CD14-positive monocyte (primary cell): Measurements from ENCODE around the gene SIK2. TPM values are rescaled to one million over a fixed set of nuclear protein-coding genes. Genes with fewer than 3 reads are reported as not detected.

Experiments used
- DNase-seq, 3 donors: peaks; one replicate each; pipeline ENCODE4 v3.0.0-alpha.2; 2011 to 2022
- H2AFZ ChIP-seq: 2 replicates; pipeline ENCODE4 v1.6.0; 2012; ENCODE audit warnings: mild to moderate bottlenecking, low read depth, low read length, inconsistent platforms; ENCODE audit not compliant: insufficient read depth, poor library complexity, severe bottlenecking
- H3K27ac ChIP-seq, 2 donors: 1 replicate in 1 of 2; 2 replicates in 1 of 2; pipeline ENCODE4 v1.5.1; 2012 to 2013; ENCODE audit warnings: low read length in 2 of 2, control low read depth in 1 of 2, inconsistent platforms in 1 of 2, low read depth in 1 of 2, mild to moderate bottlenecking in 1 of 2
- H3K27me3 ChIP-seq, 2 donors: one replicate each; pipeline versions ENCODE4 v1.6.0 to v1.6.1; 2011 to 2013; ENCODE audit warnings: low read length in 2 of 2; ENCODE audit not compliant: control insufficient read depth in 2 of 2, insufficient read depth in 2 of 2
- H3K36me3 ChIP-seq, 2 donors: replicated peaks in 1 of 2; 1 replicate in 1 of 2; 2 replicates in 1 of 2; pipeline versions ENCODE4 v1.5.1 to v1.6.1; 2012 to 2013; ENCODE audit warnings: low read length in 2 of 2, control low read depth in 1 of 2, inconsistent platforms in 1 of 2, mild to moderate bottlenecking in 1 of 2; ENCODE audit not compliant: insufficient read depth in 2 of 2, control insufficient read depth in 1 of 2
- H3K4me1 ChIP-seq, 2 donors: 1 replicate in 1 of 2; 2 replicates in 1 of 2; pipeline versions ENCODE4 v1.5.1 to v1.6.1; 2012 to 2013; ENCODE audit warnings: low read length in 2 of 2, control low read depth in 1 of 2, inconsistent platforms in 1 of 2, mild to moderate bottlenecking in 1 of 2, moderate library complexity in 1 of 2; ENCODE audit not compliant: insufficient read depth in 2 of 2, control insufficient read depth in 1 of 2
- H3K4me2 ChIP-seq: replicated peaks from 2 replicates; pipeline ENCODE3; 2012; ENCODE audit warnings: low read length, moderate library complexity, mild to moderate bottlenecking; ENCODE audit not compliant: poor library complexity, severe bottlenecking; ENCODE audit errors: extremely low read depth
- H3K4me3 ChIP-seq, 3 experiments: fragments of 200-600 bp in 1 of 3; sonication (generic) in 1 of 3; replicated peaks in 1 of 3; 1 replicate in 2 of 3; 2 replicates in 1 of 3; pipeline ENCODE4 v1.5.1; 2011 to 2013; ENCODE audit warnings: low read length in 3 of 3, mild to moderate bottlenecking in 3 of 3, control low read depth in 2 of 3, low read depth in 2 of 3, inconsistent platforms in 1 of 3, moderate library complexity in 1 of 3
- H3K79me2 ChIP-seq: 2 replicates; pipeline ENCODE4 v1.6.0; 2012; ENCODE audit warnings: mild to moderate bottlenecking, control low read depth, inconsistent platforms, low read length, moderate library complexity; ENCODE audit not compliant: insufficient read depth
- H3K9ac ChIP-seq: 2 replicates; pipeline ENCODE4 v1.6.0; 2017; ENCODE audit warnings: low read length, mild to moderate bottlenecking; ENCODE audit not compliant: insufficient read depth, poor library complexity, severe bottlenecking
- H3K9me3 ChIP-seq, 2 donors: replicated peaks in 1 of 2; 1 replicate in 1 of 2; 2 replicates in 1 of 2; pipeline versions ENCODE4 v1.5.1 to v1.6.1; 2012 to 2013; ENCODE audit warnings: low read length in 2 of 2, control low read depth in 1 of 2; ENCODE audit not compliant: control insufficient read depth in 1 of 2, insufficient read depth in 1 of 2
- H4K20me1 ChIP-seq: 2 replicates; pipeline ENCODE4 v1.6.0; 2012; ENCODE audit warnings: mild to moderate bottlenecking, low read length, control low read depth, moderate library complexity; ENCODE audit not compliant: insufficient read depth
- H3K27ac Mint-ChIP-seq, 7 donors: one replicate each; pipeline ENCODE4 v1.8.0; 2020; ENCODE audit warnings: mild to moderate bottlenecking in 7 of 7, mixed read lengths in 7 of 7, moderate library complexity in 6 of 7, inconsistent platforms in 2 of 7
- H3K27me3 Mint-ChIP-seq, 3 donors: one replicate each; pipeline ENCODE4 v1.8.0; 2021 to 2022; ENCODE audit warnings: low read depth in 3 of 3, mild to moderate bottlenecking in 3 of 3, mixed read lengths in 3 of 3, moderate library complexity in 3 of 3, inconsistent platforms in 1 of 3
- H3K36me3 Mint-ChIP-seq, 2 donors: one replicate each; pipeline ENCODE4 v1.8.0; 2020; ENCODE audit warnings: mixed read lengths in 2 of 2, inconsistent platforms in 1 of 2, mild to moderate bottlenecking in 1 of 2
- H3K4me1 Mint-ChIP-seq: one replicate; pipeline ENCODE4 v1.8.0; 2020; ENCODE audit warnings: mild to moderate bottlenecking, mixed read lengths
- H3K4me3 Mint-ChIP-seq, 2 donors: one replicate each; pipeline ENCODE4 v1.8.0; 2020; ENCODE audit warnings: mild to moderate bottlenecking in 2 of 2, mixed read lengths in 2 of 2, moderate library complexity in 1 of 2
- H3K9me3 Mint-ChIP-seq, 7 donors: one replicate each; pipeline ENCODE4 v1.8.0; 2020 to 2022; ENCODE audit warnings: mixed read lengths in 7 of 7, mild to moderate bottlenecking in 6 of 7, moderate library complexity in 6 of 7, inconsistent platforms in 2 of 7
- CTCF ChIP-seq: fragments of 200-600 bp; IDR thresholded peaks from one replicate; pipeline ENCODE4 v1.8.0; 2022; ENCODE audit warnings: antibody characterized with exemption, mild to moderate bottlenecking
- WGBS: methylation state at CpG from one replicate; pipeline ENCODE4 v1.1.5; 2013; ENCODE audit warnings: missing lambda C conversion rate; ENCODE audit not compliant: insufficient coverage; 5-methylcytosine and 5-hydroxymethylcytosine counted together
- intact Hi-C, 2 donors: fragments of 100-400 bp; cut with micrococcal nuclease; formaldehyde crosslinking; loops; one replicate each; pipeline versions ENCODE4 v1.15.0 to v1.15.1; 2023
- polyA plus RNA-seq, 3 donors: library from polyadenylated mRNA; depleted of rRNA in 1 of 3; unstranded in 2 of 3; stranded (reverse) in 1 of 3; fragments of 300-500 nt in 2 of 3; fragments of >200 nt in 1 of 3; fragmentation: Illumina TruSeq in 2 of 3; gene quantifications; 1 replicate in 2 of 3; 2 replicates in 1 of 3; pipeline ENCODE4 v1.2.3, GENCODE V29; 2012 to 2021

The SIK2 gene
- polyA plus RNA-seq, 3 donors, result 0.16 to 8.8 (median 0.23) TPM

GRCh38 chr11:111572581-111572980 is 29.7 kb upstream of the SIK2 start:
- intact Hi-C loops, result no loop called here
- no peaks in the 10 kb centered on the region for H3K36me3 ChIP-seq
- H3K4me3 Mint-ChIP-seq, result no peak overlapping the region
- no peaks in the 10 kb centered on the region for H3K79me2 ChIP-seq
- no peaks in the 10 kb centered on the region for H3K36me3 Mint-ChIP-seq
- H3K4me1 ChIP-seq, result no peaks in the 10 kb centered on the region
- no peak overlapping the region for H3K27ac ChIP-seq
- no peaks in the 10 kb centered on the region for H3K9me3 Mint-ChIP-seq
- H3K9me3 ChIP-seq, result no peaks in the 10 kb centered on the region
- no peak for DNase-seq
- H3K4me3 ChIP-seq, result no peak overlapping the region
- H3K27me3 ChIP-seq, result no peaks in the 10 kb centered on the region
- H4K20me1 ChIP-seq, result no peaks in the 10 kb centered on the region
- peaks cover 0 to 2% (median 0%) of the 10 kb centered on the region in 3 donors for H3K27me3 Mint-ChIP-seq
- no peak overlapping the region for H3K4me2 ChIP-seq
- no peak overlapping the region for H2AFZ ChIP-seq
- no peak overlapping the region for H3K27ac Mint-ChIP-seq
- peaks cover 10% of the 10 kb centered on the region for H3K4me1 Mint-ChIP-seq
- no peak for TF ChIP-seq CTCF
- no peak overlapping the region for H3K9ac ChIP-seq
- 100% methylated on average over 1 of the region's 3 CpGs for WGBS

- no peak for DNase-seq
- Histone ChIP-seq H3K4me2 (no peak overlapping the region), H3K27ac (no peak overlapping the region), H3K9me3 (no peaks in the 10 kb centered on the region), H3K27me3 (no peaks in the 10 kb centered on the region), H3K79me2 (no peaks in the 10 kb centered on the region), H3K36me3 (no peaks in the 10 kb centered on the region), H2AFZ (peak overlapping the region; percentile 43), H4K20me1 (no peaks in the 10 kb centered on the region), H3K4me1 (no peaks in the 10 kb centered on the region), H3K9ac (no peak overlapping the region), H3K4me3 (no peak overlapping the region)
- TF ChIP-seq CTCF, result no peak
- peaks cover 0 to 2% (median 0%) of the 10 kb centered on the region in 7 donors for H3K9me3 Mint-ChIP-seq
- H3K4me3 Mint-ChIP-seq, result no peak overlapping the region
- peaks cover 10% of the 10 kb centered on the region for H3K4me1 Mint-ChIP-seq
- 100% methylated on average over 1 of the region's 4 CpGs for WGBS
- H3K27ac Mint-ChIP-seq, result no peak overlapping the region
- intact Hi-C loops, result no loop called here
- H3K27me3 Mint-ChIP-seq, result peaks cover 0 to 2% (median 0%) of the 10 kb centered on the region in 3 donors
- H3K36me3 Mint-ChIP-seq, result no peaks in the 10 kb centered on the region
Observed at GRCh38 chr11:111573821-111574249, 28.4 kb upstream of the SIK2 start.
